HG03095 (cell line): ENCODE data around the gene OR5B12.
"Not testable (repeated sequence)": the region's sequence is repeated elsewhere in the genome, so short reads cannot be mapped to it uniquely, and the experiment has no call there.

Experiments used
- ATAC-seq: cut with Tn5 transposase; IDR thresholded peaks from one replicate; pipeline ENCODE4 v1.9.1; 2021; ENCODE audit warnings: moderate library complexity; ENCODE audit not compliant: unreplicated experiment

The OR5B12 gene

GRCh38 chr11:58442136-58442535 is at the start of gene OR5B12:
Gene OR5B12 (minus strand): TSS chr11:58442236. CDS start chr11:58440151, 2,085 bp downstream.
- ATAC-seq = no peak

- ATAC-seq = no peak
Measured at GRCh38 chr11:58490827-58491226, 48.8 kb upstream of the OR5B12 start.

GRCh38 chr11:58487170-58487569 is 45.1 kb upstream of the OR5B12 start:
- ATAC-seq = no peak

- no peak for ATAC-seq
Measured at GRCh38 chr11:58485961-58486360, 43.9 kb upstream of the OR5B12 start.

- no peak for ATAC-seq
Measured at GRCh38 chr11:58471892-58472291, 29.9 kb upstream of the OR5B12 start.

- no peak for ATAC-seq
Measured at GRCh38 chr11:58466293-58466692, 24.3 kb upstream of the OR5B12 start.

GRCh38 chr11:58465690-58466089 is 23.7 kb upstream of the OR5B12 start:
- no peak for ATAC-seq

GRCh38 chr11:58451585-58451984 is 9.5 kb upstream of the OR5B12 start:
- no peak for ATAC-seq

GRCh38 chr11:58446294-58446693 is 4.3 kb upstream of the OR5B12 start:
- no peak for ATAC-seq

- no peak for ATAC-seq
Measured at GRCh38 chr11:58444300-58444699, 2.3 kb upstream of the OR5B12 start.

- ATAC-seq = no peak
Measured at GRCh38 chr11:58438486-58438885, 3.5 kb downstream of the OR5B12 start.

GRCh38 chr11:58434217-58434616 is 7.8 kb downstream of the OR5B12 start:
- ATAC-seq = no peak

GRCh38 chr11:58433638-58434203 is 8.3 kb downstream of the OR5B12 start:
- ATAC-seq = no peak

GRCh38 chr11:58429273-58429672 is 12.8 kb downstream of the OR5B12 start:
- ATAC-seq = no peak

GRCh38 chr11:58428021-58428420 is 14.0 kb downstream of the OR5B12 start, which contains the start of gene OR5B2:
Gene OR5B2 (minus strand): TSS chr11:58428121. CDS start chr11:58423261, 4,860 bp downstream.
- ATAC-seq = no peak

- ATAC-seq = no peak
Measured at GRCh38 chr11:58406774-58407173, 35.3 kb downstream of the OR5B12 start, which contains the start of gene OR5B3. Gene OR5B3 (minus strand): TSS chr11:58406874. CDS start chr11:58403409, 3,465 bp downstream.

GRCh38 chr11:58399622-58400021 is 42.4 kb downstream of the OR5B12 start:
- ATAC-seq = not testable (repeated sequence)

- ATAC-seq = no peak
Measured at GRCh38 chr11:58395581-58395980, 46.5 kb downstream of the OR5B12 start.

GRCh38 chr11:58394195-58394594 is 47.8 kb downstream of the OR5B12 start:
- no peak for ATAC-seq

GRCh38 chr11:58392746-58393145 is 49.3 kb downstream of the OR5B12 start:
- ATAC-seq = no peak

- no peak for ATAC-seq
Measured at GRCh38 chr11:58391879-58392278, 50.2 kb downstream of the OR5B12 start.

- no peak for ATAC-seq
Measured at GRCh38 chr11:58390551-58391063, 51.4 kb downstream of the OR5B12 start.
